Measurements from ENCODE around the gene TRMO. TPM values are rescaled to one million over a fixed set of nuclear protein-coding genes. Genes with fewer than 3 reads are reported as not detected.

Gene TRMO
- total RNA-seq, 2 donors from 2014 or later: 21.3 to 23.6 TPM

DNA sequence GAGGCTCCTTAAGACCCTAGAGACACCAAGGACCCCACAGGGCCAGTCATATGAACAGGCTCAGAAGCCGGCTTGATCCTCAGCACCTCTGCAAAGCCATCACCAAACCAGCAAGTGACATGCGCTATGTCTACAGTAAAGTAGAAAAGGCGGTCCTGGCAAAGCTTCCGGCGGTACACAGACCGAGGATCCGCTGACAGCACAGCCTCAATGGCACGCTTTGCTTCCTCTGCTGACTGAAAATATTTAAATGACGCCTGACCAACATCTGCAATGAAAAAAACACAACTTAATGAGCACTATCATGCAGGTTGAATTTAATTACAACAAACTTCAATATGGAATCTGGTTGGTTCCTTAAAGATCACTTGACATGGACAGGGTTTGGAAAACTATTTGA lies 17.6 kb downstream of the TRMO start:
- H3K4me1 Mint-ChIP-seq: peaks cover 32% of the 10 kb centered on the region
- peak; percentile 68 for ATAC-seq (replicated peaks)
- peak overlapping the region; percentile 81 for H3K4me3 Mint-ChIP-seq
- no peaks in the 10 kb centered on the region for H3K9me3 Mint-ChIP-seq
- H3K36me3 Mint-ChIP-seq (ENCODE audit: low read depth): peaks cover 61% of the 10 kb centered on the region
- peak overlapping the region; percentile 89 for H3K27ac Mint-ChIP-seq
- H3K27me3 Mint-ChIP-seq: no peaks in the 10 kb centered on the region

DNA sequence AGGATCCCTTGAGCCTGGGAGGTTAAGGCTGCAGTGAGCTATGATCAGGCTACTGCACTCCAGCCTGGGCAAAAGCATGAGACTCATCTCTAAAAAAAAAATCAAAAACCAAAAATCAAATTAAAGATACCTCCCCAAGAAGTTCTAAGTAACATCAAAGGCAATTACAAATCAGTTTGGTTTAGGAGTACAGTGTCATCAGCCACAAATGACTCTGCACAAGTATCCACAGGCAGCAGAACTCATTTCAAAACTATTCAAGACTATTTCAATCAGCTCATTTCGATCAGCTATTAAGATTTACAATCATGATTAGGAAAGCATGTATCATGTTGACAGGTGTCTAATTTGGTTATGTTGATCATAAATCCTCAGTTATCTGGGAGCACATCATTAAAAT lies 19.1 kb downstream of the TRMO start:
- H3K4me1 Mint-ChIP-seq: peaks cover 32% of the 10 kb centered on the region
- H3K27me3 Mint-ChIP-seq: no peaks in the 10 kb centered on the region
- ATAC-seq (replicated peaks): peak; percentile 60
- peak overlapping the region; percentile 81 for H3K4me3 Mint-ChIP-seq
- peaks cover 49% of the 10 kb centered on the region for H3K36me3 Mint-ChIP-seq (ENCODE audit: low read depth)
- no peaks in the 10 kb centered on the region for H3K9me3 Mint-ChIP-seq
- H3K27ac Mint-ChIP-seq: no peak overlapping the region

DNA sequence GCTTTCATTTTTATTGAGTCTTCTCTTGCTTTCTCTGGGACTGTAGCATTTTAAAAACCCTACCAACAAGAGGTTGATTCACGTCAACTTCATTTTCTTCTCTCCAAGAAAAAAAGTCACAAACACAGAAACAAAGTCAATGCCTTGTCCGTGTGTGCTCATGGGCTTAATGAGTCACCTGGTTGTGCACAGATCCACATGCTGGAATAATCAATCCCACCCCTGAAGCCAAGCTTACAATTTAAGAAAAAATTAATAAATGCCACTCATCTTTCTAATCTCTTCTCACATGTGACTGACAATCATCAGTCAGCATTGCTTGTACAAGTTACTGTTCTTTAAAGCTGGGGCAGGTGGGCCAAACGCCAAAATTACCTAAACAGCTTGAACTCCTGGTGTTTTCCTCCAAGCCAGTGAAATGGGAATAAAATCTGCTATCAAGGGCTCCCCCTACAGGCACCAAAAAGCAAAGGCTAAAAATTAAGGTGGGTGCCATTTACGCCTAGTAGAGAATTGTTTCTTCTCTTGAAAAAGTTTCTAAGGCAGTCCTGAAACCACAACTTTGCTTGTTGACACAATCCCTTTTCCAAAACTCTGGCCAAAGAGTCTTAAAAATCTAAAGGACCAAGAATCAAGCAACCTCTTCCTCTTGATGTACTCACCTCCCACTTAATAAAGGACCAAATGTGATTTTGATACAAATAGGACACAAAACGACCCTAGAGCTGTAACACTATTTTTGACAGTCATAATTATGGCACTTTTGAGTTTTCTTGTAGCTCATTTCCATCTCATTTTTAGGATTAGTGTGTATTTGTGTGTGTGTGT lies 21.3 kb downstream of the TRMO start:
- ATAC-seq (replicated peaks): no peak
- Mint-ChIP-seq H3K27ac (no peak overlapping the region), H3K27me3 (no peaks in the 10 kb centered on the region), H3K4me3 (no peak overlapping the region), H3K36me3 (ENCODE audit: low read depth) (peaks cover 34% of the 10 kb centered on the region), H3K4me1 (peaks cover 19% of the 10 kb centered on the region), H3K9me3 (no peaks in the 10 kb centered on the region)

DNA sequence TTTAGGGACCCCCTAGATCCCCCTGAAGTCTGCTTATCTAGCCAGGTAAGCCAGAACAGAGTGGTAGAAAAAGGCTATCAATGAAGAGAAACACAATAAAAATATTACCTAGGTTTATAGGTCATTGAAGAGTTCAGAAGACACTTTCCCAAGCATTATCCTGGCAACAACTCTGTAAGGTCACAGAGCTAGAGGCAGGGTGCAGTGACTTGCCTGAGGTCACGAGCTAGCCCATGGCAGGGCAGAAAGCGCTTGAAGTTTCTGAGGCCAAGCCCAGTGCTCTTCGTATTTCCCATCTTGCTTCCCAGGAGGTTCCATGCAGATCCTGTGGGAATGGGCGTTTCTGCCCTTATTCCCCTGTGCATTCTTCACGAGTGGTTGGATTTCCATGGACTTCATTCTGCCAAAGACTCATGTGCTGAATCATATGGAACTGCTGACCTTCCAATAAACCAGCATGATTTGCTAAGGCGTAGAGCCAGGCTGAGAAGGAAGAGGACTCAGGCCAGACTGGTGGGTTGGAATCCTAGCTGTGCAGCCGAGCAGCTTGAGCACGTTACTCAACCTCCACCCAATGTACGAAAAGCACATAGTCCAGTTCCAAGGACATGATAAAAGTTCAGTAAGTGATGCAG lies 22.1 kb downstream of the TRMO start:
- H3K27me3 Mint-ChIP-seq: no peaks in the 10 kb centered on the region
- peak overlapping the region; percentile 59 for H3K27ac Mint-ChIP-seq
- H3K36me3 Mint-ChIP-seq (ENCODE audit: low read depth): peaks cover 38% of the 10 kb centered on the region
- H3K4me1 Mint-ChIP-seq: peaks cover 20% of the 10 kb centered on the region
- H3K4me3 Mint-ChIP-seq: no peak overlapping the region
- H3K9me3 Mint-ChIP-seq: no peaks in the 10 kb centered on the region
- no peak for ATAC-seq (replicated peaks)

DNA sequence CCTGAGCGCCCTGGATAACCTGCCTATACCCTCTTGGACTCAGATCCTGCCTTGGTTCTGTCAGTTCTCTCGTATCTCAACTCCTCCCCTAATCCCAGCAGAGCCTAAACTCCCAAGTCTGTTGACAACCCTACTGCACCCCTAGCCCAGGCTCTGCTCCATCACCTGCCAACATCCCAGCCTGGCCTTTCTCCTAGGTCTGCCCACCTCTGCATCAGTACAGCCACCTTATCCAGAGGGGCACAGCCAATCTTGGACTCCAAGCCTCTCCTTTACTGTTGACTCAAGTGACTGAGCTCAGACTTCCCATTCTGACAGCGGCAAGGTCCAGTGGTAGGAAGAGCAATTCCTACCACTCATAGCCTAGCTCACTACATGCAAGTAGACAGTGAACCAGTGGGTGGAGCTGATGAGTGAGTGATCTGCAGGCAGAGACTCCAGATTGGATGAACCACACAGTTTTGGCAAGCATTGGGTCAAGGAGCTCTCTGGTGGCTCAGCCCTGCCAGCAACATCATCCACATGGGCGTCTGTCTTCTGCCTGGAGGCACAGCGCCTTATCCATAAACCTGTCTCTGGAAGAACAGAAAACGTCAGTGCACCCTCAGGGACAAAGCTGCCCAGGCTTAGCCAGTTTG lies 26.5 kb downstream of the TRMO start:
- H3K4me1 Mint-ChIP-seq: peaks cover 6% of the 10 kb centered on the region
- H3K27me3 Mint-ChIP-seq: no peaks in the 10 kb centered on the region
- no peak overlapping the region for H3K27ac Mint-ChIP-seq
- H3K4me3 Mint-ChIP-seq: no peak overlapping the region
- H3K9me3 Mint-ChIP-seq: peaks cover 7% of the 10 kb centered on the region
- ATAC-seq (replicated peaks): no peak
- peaks cover 29% of the 10 kb centered on the region for H3K36me3 Mint-ChIP-seq (ENCODE audit: low read depth)

DNA sequence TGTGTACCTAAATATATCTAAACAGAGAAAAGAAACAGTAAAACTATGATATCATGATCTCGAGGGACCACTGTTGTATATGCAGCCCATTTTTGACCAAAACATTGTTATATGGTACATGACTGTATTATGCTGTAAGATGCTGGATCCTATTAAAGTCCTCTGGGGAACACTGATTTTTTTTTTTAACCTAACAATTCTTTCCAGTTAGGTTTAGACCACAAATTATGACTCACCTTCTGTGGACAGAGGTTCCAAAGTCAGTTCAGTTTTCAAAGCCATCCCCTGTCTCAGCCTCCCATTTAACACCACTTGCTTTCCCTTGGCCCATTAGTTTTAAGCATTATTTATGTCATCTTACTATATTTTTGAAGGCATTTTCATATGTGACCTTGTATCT lies 27.1 kb downstream of the TRMO start:
- Mint-ChIP-seq H3K27me3 (no peaks in the 10 kb centered on the region), H3K9me3 (peaks cover 7% of the 10 kb centered on the region), H3K36me3 (ENCODE audit: low read depth) (peaks cover 29% of the 10 kb centered on the region), H3K4me1 (peaks cover 5% of the 10 kb centered on the region), H3K4me3 (no peak overlapping the region), H3K27ac (no peak overlapping the region)
- no peak for ATAC-seq (replicated peaks)

DNA sequence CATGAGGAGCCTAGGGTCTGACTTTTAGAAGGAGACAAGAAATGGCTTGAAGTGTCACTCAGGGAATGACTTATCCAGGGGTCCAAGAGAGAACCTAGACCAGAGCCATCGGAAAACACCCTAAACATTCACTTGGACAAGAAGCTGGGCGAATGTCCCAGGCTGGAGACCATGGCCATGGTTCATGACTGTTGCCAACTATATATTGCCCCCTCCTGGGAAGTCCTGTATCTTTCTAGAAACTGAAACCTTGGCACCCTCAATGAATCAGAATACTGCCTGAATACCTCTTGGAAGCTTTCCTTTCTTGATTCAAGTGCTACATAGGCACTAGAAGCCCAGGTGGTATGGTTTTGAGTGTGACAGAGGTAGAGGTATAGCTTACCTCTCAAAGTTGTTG lies 29.9 kb downstream of the TRMO start:
- Mint-ChIP-seq H3K27me3 (no peaks in the 10 kb centered on the region), H3K9me3 (peaks cover 7% of the 10 kb centered on the region), H3K27ac (no peak overlapping the region), H3K4me3 (no peak overlapping the region), H3K4me1 (peaks cover 5% of the 10 kb centered on the region), H3K36me3 (ENCODE audit: low read depth) (peaks cover 22% of the 10 kb centered on the region)
- ATAC-seq (replicated peaks): no peak

DNA sequence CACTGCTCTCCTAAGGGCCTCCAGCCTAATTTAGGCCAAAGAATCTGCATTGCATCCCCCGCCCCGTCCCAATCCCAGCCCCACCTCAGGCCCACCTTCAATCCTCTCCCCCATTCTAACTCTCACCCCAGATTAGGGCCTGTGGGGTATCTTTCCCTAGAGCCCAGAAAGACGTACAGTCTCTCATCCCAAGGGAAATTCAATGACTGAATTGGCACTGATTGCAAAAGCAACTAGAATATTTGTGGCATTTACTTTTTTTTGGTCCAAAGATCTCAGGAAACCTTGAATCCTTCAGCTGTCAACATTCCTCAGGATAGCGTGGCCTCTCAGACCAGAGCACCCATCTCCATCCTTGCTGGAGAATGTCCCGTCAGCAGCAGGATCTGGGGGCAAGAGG lies 30.6 kb downstream of the TRMO start:
- Mint-ChIP-seq H3K4me1 (peaks cover 5% of the 10 kb centered on the region), H3K27me3 (no peaks in the 10 kb centered on the region), H3K9me3 (peaks cover 7% of the 10 kb centered on the region), H3K4me3 (no peak overlapping the region), H3K36me3 (ENCODE audit: low read depth) (peaks cover 17% of the 10 kb centered on the region), H3K27ac (peak overlapping the region; percentile 71)
- ATAC-seq (replicated peaks): no peak

DNA sequence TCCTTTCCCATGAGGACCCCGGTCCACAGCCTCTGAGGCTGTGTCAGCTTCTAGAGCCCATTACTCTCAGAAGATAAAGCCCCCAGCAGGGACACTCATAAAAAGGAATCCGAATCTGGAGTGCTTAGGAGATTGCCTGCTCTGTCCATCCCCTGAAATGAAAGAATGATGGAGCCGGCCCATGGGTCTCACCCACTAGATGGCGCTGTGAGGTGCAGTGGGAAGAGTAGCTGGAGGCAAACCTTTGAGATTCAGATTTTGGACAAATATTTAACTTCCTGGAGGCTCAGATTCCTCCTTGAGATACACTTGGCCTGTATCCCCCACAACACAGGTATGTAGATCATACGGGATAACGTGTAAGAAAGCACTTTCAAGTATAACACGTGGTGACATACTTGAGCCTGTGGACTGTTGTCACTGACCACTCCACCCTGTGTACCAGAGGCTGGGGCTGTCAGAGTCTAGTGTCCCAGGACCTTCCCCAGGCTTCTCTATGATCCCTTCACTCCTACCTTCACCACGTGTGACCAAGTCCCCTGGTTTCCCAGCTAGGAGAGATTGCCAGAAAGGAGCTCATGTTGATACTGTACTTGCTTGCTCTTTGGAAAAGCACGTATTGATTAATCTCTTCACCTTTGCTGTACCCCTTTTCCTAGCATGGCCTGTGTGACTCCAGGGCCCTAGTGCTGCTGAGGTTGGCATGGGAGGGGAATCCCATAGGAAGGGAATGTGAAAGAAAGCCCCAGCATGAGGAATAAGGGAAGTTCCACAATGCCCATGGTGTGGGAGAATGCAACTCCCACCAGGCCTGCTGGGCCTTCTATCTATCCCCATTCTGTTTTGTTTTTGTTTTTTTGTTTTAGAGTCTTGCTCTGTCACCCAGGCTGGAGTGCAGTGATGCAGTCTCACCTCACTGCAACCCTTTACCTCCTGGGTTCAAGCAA lies 32.1 kb downstream of the TRMO start:
- Mint-ChIP-seq H3K36me3 (ENCODE audit: low read depth) (peaks cover 13% of the 10 kb centered on the region), H3K4me3 (no peak overlapping the region), H3K9me3 (peaks cover 7% of the 10 kb centered on the region), H3K4me1 (peaks cover under 1% of the 10 kb centered on the region), H3K27ac (peak overlapping the region; percentile 36), H3K27me3 (no peaks in the 10 kb centered on the region)
- ATAC-seq (replicated peaks): peak; percentile 72

DNA sequence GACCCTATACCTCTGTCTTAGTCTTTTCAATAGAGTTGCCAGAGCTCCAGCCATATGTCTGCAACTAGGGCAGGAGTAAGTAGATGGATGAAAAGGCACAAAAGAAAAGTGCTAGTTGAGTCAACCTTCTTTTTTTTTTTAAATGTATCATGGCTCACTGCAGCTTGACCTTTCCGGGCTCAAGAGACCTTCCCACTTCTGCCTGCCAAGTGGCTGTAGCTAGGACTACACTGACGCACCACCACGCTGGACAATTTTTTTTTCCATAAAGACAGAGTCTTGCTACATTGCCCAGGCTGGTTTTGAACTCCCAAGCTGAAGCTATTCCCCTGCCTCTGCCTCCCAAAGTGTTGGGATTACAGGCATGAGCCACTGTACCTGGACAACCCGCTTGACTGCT lies 42.0 kb downstream of the TRMO start:
- Mint-ChIP-seq H3K27me3 (no peaks in the 10 kb centered on the region), H3K36me3 (ENCODE audit: low read depth) (no peaks in the 10 kb centered on the region), H3K4me1 (no peaks in the 10 kb centered on the region), H3K4me3 (no peak overlapping the region), H3K27ac (no peak overlapping the region), H3K9me3 (no peaks in the 10 kb centered on the region)
- ATAC-seq (replicated peaks): no peak

DNA sequence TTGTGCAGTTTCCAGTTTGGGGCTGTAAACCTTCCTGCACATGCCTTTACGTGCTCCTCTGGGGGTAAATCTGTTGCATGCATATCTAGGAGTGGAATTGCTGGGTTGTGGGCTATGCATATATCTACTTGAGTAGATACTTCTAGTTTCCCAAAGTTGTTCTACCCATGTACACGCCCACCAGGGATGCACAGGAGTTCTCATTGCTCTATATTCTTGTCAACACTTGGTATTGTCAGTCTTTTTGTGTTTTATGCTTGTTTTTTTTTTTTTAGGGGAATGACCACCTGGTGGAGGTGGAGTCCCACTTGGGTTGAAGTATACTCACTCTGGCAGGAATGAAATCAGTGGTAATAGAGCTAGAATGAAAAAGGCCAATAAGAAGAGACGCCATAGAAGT lies 46.2 kb downstream of the TRMO start:
- H3K9me3 Mint-ChIP-seq: no peaks in the 10 kb centered on the region
- no peaks in the 10 kb centered on the region for H3K36me3 Mint-ChIP-seq (ENCODE audit: low read depth)
- H3K4me1 Mint-ChIP-seq: no peaks in the 10 kb centered on the region

DNA sequence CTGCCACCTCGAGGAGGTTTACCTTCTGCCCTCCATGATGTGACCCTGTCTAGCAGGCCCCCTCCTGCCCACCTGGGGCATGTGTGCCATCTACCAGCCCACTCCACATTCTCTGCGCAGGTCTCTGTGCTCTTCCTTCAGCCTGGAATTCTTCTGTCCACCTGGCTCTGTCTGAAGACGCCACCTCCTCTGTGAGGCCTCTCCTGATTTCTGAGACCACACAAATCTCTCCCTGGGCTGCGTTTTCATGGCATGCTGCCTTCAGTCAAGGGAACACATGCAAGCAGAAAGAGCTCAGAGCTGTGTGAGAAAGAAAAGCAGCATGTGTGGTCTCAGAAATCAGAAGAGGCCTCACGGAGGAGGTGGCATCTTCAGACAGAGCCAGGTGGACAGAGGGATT lies 47.2 kb downstream of the TRMO start:
- H3K4me3 Mint-ChIP-seq: no peak overlapping the region
- H3K9me3 Mint-ChIP-seq: no peaks in the 10 kb centered on the region
- no peaks in the 10 kb centered on the region for H3K27me3 Mint-ChIP-seq
- no peaks in the 10 kb centered on the region for H3K36me3 Mint-ChIP-seq (ENCODE audit: low read depth)
- no peaks in the 10 kb centered on the region for H3K4me1 Mint-ChIP-seq
- no peak for ATAC-seq (replicated peaks)
- H3K27ac Mint-ChIP-seq: no peak overlapping the region

More for the DNA sequence above, 46.2 kb downstream of the TRMO start:
- H3K27ac Mint-ChIP-seq: no peak overlapping the region
- ATAC-seq (replicated peaks): no peak
- no peaks in the 10 kb centered on the region for H3K27me3 Mint-ChIP-seq
- no peak overlapping the region for H3K4me3 Mint-ChIP-seq

DNA sequence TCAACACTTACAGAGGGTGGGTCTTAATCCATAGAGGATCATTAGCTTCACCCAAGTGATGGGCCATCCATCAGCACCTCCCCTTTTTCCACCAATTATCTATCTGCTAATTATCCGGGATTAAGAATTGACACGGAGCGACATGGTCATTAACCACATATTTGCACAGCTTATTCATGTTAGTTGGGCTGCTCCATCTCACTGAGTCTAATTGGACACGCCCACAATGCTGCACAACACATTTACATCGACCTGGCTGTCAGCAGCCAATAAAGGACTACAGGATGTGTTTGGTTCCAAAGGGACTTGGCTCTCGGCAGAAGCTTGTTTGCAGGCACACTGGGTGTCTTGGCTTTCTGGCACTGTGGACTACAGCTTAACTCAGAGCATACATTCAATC lies 47.7 kb downstream of the TRMO start:
- Mint-ChIP-seq H3K4me1 (no peaks in the 10 kb centered on the region), H3K9me3 (no peaks in the 10 kb centered on the region), H3K27me3 (peaks cover 4% of the 10 kb centered on the region), H3K36me3 (ENCODE audit: low read depth) (no peaks in the 10 kb centered on the region), H3K4me3 (no peak overlapping the region), H3K27ac (no peak overlapping the region)
- ATAC-seq (replicated peaks): no peak

DNA sequence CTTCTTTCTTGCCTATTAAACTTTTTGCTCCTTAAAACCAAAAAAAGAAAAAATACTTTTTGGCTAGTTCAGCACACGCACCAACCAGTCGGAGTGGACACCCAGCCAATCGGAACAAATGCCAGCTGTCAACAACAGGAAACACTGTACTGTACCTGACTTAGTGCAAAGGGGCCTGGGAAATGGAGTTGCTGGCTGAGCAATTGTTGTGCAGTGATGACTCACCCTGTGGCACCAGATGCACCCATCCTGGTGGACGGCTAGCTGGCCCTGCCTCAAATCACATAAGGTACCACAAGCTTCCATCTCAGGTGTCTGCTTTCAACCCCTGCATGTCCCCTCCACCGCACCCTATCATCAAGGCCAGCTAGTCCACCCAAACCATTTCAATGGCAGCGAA lies 48.4 kb downstream of the TRMO start:
- no peak for ATAC-seq (replicated peaks)
- Mint-ChIP-seq H3K9me3 (no peaks in the 10 kb centered on the region), H3K4me3 (no peak overlapping the region), H3K27me3 (peaks cover 9% of the 10 kb centered on the region), H3K4me1 (no peaks in the 10 kb centered on the region), H3K27ac (no peak overlapping the region), H3K36me3 (ENCODE audit: low read depth) (no peaks in the 10 kb centered on the region)
